ENCODE data around the gene PARP8.

PARP8 gene

DNA sequence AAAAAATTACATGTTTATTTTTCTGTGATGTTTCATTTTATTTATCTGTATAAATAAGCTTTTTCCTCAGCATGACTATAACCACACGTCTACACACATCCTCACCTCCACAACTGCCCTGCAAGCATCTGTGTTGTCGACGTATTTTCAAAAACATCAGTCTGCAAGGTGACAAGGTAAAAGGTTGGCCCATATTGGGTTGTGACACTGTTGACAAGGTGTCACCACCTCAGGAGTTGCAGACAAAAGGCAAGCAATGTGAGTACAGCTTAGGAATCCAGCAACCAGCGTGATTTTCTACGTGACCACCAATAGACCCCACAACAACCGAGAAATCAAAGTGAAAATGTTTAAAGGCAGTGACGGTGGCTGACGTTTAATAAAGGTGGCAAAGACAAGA lies 187.6 kb downstream of the PARP8 start:
- no peak for DNase-seq (ENCODE audit: low spot score)

DNA sequence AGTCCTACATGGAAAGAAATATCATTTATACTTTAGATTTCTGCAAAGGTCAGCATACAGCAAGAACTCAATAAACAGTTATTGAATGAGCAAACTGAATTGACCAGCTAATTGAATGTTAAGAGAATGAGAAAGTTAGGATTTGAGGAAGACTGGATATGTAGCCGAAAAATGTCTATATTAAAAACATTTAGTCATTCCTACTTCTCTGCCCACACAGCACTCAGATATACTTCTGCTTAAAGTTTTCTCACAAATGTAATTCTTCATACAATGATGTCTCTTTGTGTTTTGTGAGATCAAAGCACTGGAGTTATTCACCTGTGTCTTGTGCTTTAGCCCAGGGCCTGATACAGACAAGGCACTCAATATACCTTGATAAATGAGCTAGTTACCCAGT lies 188.6 kb downstream of the PARP8 start:
- no peak for DNase-seq (ENCODE audit: low spot score)

DNA sequence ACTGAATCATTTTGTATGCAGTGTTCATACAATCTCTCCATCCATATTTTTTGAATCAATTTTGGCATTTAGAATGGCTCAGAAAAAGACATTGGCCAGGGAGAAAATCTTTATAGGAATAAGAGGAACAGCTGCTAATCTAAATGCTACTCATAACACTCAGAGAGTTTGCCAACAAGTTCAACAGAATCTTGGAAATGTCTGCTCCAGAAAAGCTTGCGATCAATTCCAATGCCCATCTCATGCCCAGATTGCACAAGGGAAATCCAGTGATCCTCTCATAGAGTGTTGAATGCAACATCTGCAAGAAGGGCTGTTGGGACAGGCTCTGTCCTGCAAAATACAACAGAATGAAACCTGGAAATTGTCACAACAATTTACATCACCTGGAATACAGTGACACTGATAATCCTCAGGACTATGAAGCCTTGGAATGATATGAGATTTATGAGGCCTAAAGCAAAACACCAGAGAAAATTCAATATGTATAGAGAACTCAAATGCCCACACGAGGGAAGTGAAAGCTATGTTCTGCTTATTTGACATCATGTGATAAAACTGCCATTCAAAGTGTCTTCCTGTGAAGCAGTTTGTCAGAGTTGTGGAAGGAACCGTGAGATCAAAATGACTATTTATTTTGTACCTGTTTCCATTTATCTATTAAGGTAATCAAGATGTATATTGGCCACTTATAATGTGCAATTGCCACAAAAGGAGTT lies 190.1 kb downstream of the PARP8 start:
- no peak for DNase-seq (ENCODE audit: low spot score)

DNA sequence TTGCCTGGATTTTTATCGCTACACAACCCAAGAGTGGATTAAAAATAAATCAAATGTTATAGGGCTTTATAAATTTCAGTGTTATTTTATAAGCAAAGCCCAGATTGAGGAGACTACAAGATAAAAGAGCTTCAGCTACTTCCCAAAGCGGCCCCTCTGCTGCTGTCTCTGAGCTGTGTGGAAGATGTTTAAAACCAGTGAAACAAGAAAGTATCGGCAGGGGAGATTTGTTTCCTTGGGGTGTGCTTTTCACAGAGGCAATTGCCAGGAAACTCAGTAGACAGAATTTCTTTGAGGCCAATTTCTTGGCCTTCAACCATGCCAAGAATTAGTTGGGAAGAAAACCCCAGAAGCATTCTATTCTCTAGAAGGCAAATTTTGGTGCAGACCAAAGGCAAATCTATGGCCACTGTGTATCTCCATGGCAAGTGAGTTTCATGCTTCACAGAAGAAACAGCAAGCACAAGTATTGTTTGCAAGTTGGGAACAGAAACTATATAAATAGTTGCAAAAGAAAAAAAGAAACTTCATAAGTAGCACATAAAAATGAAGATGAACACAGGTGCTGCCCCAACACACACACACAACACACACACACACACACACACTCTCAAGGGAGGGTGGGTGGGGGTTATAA lies 197.2 kb downstream of the PARP8 start:
- no peak for DNase-seq (ENCODE audit: low spot score)

DNA sequence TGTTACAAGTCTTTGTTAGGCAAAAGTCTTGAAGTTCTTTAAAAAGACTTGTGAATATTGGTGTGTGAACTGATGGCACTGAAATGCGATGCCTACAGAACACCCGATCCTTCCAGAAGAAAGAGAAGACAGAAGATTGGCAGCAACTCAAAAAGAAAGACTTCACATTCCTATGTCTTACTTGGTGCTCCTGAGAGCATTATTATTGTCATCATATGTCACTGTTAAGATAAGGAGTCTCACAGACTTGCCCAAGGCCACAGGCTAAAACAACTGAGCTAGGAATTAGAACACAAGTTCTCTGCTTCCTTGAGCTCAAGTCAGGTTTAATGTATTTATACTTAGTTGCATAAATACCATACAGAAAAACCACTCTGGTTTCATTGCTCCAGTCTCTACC lies 198.0 kb downstream of the PARP8 start:
- DNase-seq (ENCODE audit: low spot score): no peak

DNA sequence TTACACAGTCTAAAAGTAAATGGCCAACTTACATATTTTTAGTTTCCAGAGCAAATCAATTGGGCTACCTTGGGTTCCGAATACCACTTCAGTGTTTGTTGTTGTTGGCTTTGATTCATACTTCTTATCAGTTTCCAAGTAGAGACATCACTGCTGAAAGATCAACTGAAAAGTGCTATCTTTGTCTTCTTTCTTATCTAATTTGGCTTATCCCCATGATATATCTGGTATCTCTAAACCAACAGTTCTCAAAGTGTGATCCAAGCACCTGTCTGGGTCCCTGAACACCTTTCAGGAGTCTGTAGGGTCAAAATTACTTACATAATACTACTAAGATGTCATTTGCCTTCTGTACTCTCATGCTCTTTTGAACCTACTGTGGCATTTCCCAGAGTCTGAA lies 200.0 kb downstream of the PARP8 start:
- DNase-seq (ENCODE audit: low spot score): no peak

DNA sequence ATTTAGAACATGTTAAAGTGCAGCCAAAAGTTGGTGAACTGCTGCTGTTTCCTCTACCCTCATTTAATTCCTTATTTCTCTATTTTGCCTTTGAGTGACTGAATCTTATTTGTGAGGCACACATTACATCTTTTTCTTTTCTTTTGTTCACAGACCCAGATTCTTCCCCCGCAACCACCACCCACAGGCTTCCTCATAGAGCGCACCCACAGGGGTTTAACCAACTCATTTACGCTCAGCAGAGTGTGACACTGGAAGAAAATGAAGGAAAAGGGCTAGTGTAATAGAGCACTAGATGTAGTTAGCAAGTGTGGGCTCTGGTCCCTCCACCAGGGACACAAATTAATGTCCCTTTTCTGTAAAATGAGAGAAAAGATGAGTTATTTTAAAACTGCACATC lies 200.7 kb downstream of the PARP8 start:
- DNase-seq (ENCODE audit: low spot score): no peak

DNA sequence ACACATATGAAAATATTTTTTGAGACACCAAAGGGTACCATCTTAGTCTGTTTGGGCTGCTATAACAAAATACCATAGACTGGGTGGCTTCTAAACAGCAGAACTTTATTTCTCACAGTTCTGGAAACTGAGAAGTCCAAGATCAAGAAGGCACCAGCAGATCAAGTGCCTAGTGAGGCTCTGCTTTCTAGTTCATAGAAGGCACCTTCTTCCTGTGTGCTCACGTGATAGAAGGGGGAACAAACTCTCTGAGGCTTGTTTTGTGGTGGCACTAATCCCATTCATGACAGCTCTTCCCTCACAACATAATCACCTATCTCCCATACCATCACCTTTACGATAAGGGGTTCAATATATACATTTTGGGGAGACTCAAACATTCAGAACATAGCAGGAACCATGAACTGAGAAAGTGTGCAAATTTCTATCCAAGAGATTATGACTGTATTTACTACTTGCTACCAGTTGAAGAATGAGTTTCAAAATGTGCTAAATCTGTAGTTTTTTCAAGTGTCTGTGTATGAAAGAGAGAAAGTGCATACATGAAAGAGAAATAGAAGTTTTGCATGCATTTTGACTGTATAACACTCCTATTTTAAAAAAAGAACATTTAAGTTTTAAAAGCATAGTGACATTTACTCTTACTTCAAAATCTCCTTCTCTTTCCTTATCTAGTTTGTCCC lies 207.3 kb downstream of the PARP8 start:
- DNase-seq (ENCODE audit: low spot score): no peak

DNA sequence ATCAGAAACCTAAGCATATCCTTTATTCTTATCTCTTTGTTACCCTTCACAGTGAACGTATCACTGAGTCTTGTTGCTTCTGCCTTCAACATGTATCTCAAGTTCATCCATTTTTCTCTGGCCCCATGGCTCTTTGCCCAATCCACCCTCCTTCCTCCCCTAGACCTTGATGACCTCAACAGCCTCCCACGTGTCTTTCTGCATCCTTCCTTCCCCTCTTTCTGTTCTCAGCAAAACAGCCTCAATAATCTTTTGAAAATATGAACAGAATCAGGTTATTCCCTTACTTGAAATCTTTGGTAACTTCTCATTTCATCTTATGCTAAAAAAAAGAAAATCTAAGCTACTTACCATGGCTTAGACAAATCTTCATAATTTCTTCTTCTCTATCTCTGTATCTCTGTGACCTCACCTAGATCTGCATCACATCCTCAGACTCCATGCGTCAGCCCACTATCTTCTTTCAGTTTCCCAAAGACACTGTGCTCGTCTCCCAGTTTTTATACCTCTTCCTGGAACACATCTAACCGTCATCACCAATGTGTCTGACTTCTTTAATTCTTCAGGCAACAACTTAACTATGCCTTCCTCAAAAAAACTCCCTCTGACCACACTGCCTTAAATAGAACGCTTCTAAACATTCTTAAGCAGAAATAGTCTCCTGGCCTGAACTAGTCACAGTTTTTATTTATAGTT lies 208.0 kb downstream of the PARP8 start:
- no peak for DNase-seq (ENCODE audit: low spot score)

DNA sequence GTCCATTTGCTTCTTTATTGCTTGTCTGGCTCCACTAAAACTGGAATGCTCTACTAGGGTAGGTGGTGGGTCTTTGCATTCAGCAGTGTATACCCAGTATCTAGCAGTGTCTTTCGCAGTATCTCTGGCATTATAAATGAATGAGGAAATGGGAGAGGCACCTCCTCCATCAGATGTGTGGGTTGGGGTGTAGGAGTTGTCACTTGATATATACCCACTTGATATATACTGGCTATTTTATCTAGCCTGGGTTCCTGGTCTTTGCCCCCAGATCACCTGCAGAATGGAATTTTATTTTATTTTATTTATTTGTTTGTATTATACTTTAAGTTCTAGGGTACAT lies 208.5 kb downstream of the PARP8 start:
- no peak for DNase-seq (ENCODE audit: low spot score)

DNA sequence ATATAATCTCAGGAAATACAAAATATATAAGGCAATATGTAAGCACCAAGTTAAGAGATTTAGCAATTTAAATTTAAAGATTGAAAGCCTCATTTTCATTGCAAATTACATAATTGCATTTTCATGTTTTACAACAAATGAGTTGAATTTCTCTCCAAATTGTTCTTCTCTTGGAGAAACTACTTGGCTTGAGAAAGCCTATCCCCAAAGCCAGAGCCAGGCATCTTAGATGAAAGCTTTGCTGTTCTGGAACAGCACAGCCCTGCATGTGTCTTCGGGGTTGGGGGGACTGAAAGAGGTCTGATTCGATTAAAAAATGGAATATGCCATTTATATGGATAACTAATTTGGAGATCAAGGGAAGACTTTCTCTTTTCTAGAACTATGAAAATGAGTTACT lies 212.0 kb downstream of the PARP8 start:
- no peak for DNase-seq (ENCODE audit: low spot score)

DNA sequence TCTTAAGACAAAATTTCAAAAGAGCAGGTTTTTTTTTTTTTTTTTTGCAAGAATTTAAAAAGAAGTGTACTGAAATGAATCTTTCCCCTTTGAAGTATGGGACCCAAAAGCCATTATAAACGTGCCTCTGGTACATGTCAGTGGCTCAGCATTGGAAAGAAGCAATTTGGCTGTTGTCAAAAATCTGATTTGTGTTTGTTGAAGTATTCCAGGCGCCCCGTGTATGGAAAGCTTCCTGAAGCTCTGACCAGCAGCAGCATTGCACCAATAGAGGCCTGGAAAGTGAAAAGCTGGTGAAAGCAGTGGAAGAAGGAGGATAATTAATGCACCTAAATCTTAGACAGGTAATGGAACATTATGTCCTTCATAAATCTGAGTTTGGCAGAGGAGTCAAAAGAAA lies 215.0 kb downstream of the PARP8 start:
- no peak for DNase-seq (ENCODE audit: low spot score)

DNA sequence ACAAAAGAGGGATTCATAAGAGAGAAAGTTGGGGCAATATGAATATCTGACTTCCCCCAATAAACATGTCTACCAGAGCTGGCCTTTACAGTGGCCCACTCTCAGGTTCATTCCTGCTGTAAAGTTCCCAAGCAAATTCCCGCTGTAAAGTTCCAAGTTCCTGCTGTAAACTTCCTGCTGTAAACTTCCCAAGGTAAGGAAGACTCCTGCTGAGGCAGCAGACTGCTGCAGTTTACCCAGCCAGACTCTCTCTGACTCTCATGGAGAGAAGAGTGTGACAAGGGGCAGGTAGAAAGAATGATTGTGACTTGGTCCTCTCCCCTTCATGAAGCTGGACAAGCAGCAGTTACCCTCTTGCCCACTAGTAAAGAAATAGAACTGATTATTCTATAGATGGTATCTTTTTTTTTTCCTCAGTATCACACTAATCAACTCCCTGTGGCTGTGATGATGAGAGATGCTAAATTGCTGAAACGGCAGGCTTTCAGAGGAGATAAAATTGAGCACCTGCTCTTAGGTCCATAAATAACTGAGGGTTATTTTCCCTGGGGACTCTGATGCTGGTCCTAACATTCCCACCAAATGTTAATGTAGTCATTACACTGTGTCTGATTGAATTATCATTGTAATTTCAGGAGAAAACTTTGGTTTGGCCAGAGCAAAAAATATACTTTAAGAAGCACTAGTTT lies 220.4 kb downstream of the PARP8 start:
- no peak for DNase-seq (ENCODE audit: low spot score)

DNA sequence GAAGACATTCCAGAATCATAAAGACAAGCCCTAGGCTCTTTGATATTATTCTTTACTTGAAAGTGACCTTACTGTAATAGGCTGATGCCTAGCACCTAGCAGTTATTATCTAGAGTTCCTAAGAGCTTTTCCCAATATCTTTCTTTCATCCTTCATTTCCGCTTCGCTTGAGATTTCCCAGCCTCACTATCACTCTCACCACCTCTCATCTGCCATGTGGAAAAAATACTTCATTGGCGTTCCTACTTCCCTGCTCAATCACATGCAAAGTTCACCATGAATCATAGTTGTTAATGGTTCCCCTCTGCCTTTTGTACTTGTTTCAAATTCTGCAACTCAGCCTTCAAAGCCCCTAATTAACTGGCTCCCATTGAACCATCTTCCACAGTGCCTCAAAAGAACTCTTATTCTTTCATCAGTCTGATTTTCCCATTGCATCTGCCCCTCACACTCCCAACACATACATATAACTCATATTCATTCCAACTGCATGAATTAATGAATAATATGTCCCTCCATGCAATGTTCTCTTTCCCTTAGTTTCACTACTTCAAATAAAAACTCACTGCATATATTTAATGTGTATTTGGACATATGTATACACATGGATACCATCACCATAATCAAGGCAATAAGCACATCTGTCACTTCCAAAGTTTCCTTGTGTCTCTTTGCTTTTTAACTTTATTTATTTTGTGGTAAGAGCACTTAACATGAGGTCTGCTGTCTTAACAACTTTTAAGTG lies 221.6 kb downstream of the PARP8 start:
- no peak for DNase-seq (ENCODE audit: low spot score)

DNA sequence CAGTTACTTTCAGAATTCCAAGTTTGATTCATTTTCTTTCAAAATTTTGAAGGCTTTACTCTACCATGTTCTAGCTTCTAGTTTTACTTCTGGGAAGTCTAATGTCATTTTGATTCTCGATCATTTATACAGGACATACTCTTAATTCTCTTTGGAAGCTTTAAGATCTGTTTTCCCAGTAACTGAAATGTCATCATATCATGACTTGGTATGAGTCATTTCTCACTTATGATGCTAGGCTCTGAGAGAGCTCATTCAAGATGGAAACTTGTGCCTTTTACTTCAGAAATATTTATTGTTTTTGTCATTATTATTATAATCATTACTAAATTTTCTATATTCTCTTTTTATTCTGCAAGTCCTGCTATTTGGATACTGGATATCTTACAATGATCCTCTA lies 222.3 kb downstream of the PARP8 start:
- no peak for DNase-seq (ENCODE audit: low spot score)

DNA sequence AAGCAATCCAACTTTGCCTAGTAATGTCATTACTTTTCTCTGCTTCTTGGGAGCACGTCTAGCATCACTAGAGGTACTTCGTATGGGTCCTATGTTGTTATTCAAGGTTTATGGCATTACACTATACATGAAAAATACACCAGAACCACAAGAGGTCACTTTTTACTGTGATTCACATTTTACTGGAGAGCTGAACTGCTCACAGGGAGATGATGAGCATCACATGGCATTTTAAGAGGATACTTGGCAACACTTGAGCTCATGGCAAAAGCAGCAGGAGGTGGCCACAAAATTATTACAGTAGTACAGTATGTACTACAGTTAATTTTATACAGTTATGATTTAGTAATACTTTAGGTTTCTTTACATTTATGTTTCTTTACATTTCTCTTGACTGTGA lies 223.4 kb downstream of the PARP8 start:
- no peak for DNase-seq (ENCODE audit: low spot score)
